Activated T-cell treated with anti-CD3 and anti-CD28 coated beads, Interleukin-2, amount 50 U/mL, for 4 hours (primary cell): ENCODE measurements around the gene HDAC10. TPM values are rescaled to one million over a fixed set of nuclear protein-coding genes. Genes with fewer than 3 reads are reported as not detected.
"Not testable (repeated sequence)": the region's sequence is repeated elsewhere in the genome, so short reads cannot be mapped to it uniquely, and the experiment has no call there.

Experiments
- ATAC-seq, 2 donors: fragments of 200-7000 bp; cut with Tn5 transposase; one replicate each; pipeline ENCODE4 v1.10.0; 2021
- DNase-seq: peaks from one replicate; pipeline ENCODE4 v3.0.0-alpha.2; 2020
- H3K27me3 Mint-ChIP-seq: one replicate; pipeline ENCODE4 v1.8.0; 2021; ENCODE audit warnings: low read depth, mixed read lengths
- H3K36me3 Mint-ChIP-seq: one replicate; pipeline ENCODE4 v1.8.0; 2022; ENCODE audit warnings: mixed read lengths; ENCODE audit not compliant: insufficient read depth
- H3K4me1 Mint-ChIP-seq: one replicate; pipeline ENCODE4 v1.8.0; 2021; ENCODE audit warnings: low read depth, mixed read lengths
- H3K4me3 Mint-ChIP-seq: one replicate; pipeline ENCODE4 v1.8.0; 2021; ENCODE audit warnings: mild to moderate bottlenecking, moderate library complexity, mixed read lengths
- H3K9me3 Mint-ChIP-seq: one replicate; pipeline ENCODE4 v1.8.0; 2021; ENCODE audit warnings: mixed read lengths
- total RNA-seq, 3 donors: library from RNA; stranded (reverse); gene quantifications; one replicate each; pipeline ENCODE4 v1.2.1, GENCODE V29; 2021

The HDAC10 gene
- total RNA-seq, 3 donors from 2014 or later: 45.1 to 50.6 (median 48.2) TPM

DNA sequence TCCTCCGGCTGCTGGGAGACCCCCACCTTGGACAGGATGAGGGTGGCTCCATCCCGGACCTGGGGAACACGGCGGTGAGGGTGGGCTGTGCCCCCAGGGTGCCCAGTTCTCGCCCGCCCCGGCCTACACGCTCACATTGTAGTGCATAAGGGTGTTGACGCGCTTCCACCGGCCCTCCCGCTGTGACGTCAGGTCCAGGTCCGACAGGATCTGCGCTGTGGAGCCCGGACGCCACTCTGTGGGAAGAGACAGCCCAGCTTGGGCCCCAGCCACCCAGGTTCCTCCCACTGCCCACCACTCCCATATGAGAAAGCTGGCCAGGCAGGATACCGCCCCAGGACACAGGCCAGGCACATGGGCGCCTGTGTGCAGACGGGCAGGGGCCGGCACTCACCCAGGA is 27.4 kb upstream of the HDAC10 start:
- Mint-ChIP-seq H3K27me3 (no peaks in the 10 kb centered on the region), H3K4me3 (no peak overlapping the region)

DNA sequence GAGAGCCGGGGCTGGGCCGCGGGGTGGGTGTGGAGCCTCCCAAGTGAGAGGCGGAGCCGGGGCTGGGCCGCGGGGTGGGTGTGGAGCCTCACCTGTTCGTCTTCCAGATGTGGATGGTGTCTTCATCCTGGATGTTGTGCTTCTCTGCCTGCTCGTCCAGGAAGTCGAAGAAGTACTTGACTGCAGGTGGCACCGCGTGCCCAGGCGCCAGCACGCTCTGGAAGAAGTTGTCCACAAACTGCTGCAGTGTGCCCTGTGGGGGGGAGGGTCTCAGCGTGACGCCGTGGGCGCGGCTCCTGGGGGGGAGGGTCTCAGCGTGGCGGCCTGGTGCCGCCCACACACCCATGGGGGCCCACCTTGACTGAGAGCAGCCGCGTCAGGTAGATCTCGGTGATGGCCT is 26.7 kb upstream of the HDAC10 start:
- H3K4me3 Mint-ChIP-seq: no peak overlapping the region
- H3K9me3 Mint-ChIP-seq: no peaks in the 10 kb centered on the region
- no peaks in the 10 kb centered on the region for H3K36me3 Mint-ChIP-seq
- peaks cover 1% of the 10 kb centered on the region for H3K27me3 Mint-ChIP-seq
- peaks cover 2% of the 10 kb centered on the region for H3K4me1 Mint-ChIP-seq
- ATAC-seq (no peak), DNase-seq (no peak)

More for the DNA sequence above, 27.4 kb upstream of the HDAC10 start:
- DNase-seq (no peak), ATAC-seq (no peak)
- Mint-ChIP-seq H3K4me1 (peaks cover 2% of the 10 kb centered on the region), H3K36me3 (no peaks in the 10 kb centered on the region), H3K9me3 (no peaks in the 10 kb centered on the region)

DNA sequence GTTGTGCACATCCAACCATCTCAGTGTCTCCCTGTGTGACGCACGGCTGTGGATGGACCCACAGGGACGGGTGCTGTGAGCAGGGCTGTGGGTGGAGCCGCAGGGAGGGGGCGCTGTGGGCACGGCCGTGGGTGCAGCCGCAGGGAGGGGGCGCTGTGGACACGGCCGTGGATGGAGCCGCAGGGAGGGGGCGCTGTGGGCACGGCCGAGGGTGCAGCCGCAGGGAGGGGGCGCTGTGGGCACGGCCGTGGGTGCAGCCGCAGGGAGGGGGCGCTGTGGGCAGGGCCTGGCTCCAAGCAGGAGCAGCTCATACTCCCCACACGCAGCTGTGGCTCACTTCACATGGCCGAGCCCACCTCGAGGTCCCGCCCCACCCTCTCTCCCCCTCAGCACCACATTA is 25.1 kb upstream of the HDAC10 start:
- no peak overlapping the region for H3K4me3 Mint-ChIP-seq
- no peaks in the 10 kb centered on the region for H3K9me3 Mint-ChIP-seq
- no peaks in the 10 kb centered on the region for H3K36me3 Mint-ChIP-seq
- DNase-seq (no peak), ATAC-seq (peak; percentile 44 to 51)
- H3K27me3 Mint-ChIP-seq: peaks cover 2% of the 10 kb centered on the region
- peaks cover 5% of the 10 kb centered on the region for H3K4me1 Mint-ChIP-seq

DNA sequence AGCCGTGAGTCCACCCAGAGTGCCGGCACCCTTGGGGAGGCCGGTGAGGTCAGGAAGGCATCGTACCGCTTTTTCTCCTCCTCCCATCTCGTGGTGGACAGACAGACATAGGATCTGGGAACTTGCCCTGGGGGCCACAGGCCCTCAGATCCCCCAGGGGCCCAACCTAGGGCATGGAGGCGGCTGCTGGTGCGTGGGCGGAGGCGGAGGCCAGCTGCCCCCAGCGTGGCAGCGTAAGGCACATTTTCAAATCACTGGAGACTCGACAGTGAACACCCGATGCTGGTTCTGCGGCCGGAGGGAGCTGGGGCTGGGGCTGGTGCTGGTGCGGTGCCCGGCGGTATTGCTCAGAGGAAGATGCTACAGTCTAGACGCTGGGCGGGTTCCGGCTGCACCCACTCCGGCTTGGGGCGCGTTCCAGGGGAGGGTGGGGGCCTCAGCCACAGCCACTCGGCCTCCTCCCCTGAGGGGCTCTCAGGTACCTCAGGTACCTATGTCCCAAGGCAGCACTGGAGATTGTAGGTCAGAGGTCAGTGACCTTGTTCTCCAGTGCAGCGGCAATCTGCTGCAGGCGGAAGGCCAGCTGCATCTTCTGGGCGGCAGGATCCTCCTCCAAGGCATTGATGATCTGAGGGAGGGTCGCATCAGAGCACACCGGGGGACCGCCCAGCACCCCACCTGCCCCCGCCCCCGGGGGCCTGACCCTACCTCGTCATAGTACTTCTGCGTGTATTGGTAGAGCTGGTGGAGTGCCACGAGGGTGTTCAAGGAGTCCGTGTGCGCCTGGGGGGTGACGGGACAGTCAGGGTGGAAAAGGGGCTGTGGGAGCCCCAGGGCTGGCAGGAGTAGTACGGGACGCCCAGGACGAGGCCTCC is 24.4 kb upstream of the HDAC10 start:
- no peak overlapping the region for H3K4me3 Mint-ChIP-seq
- peaks cover 6% of the 10 kb centered on the region for H3K4me1 Mint-ChIP-seq
- ATAC-seq (no peak), DNase-seq (no peak)
- H3K27me3 Mint-ChIP-seq: peaks cover 2% of the 10 kb centered on the region
- H3K36me3 Mint-ChIP-seq: no peaks in the 10 kb centered on the region
- H3K9me3 Mint-ChIP-seq: no peaks in the 10 kb centered on the region

DNA sequence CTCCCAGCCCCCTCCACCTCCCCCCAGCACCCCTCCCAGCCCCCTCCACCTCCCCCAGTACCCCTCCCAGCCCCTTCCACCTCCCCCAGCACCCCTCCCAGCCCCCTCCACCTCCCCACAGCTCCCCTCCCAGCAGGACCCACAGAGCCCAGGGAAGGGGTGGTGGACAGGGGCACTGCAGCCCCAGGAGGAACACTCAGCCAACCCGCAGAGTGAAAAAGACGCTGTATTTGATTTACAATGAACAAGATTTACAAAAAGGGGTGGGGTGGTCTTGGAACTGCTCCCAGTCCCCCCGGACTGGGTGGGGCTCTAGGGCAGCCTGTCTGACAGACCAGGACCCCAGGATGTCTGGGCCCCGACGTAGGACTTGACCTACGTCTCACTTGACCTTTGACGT is 23.7 kb upstream of the HDAC10 start:
- no peak for DNase-seq
- no peak for ATAC-seq
- Mint-ChIP-seq H3K4me3 (no peak overlapping the region), H3K4me1 (peaks cover 6% of the 10 kb centered on the region), H3K9me3 (no peaks in the 10 kb centered on the region), H3K36me3 (no peaks in the 10 kb centered on the region), H3K27me3 (peaks cover 2% of the 10 kb centered on the region)

DNA sequence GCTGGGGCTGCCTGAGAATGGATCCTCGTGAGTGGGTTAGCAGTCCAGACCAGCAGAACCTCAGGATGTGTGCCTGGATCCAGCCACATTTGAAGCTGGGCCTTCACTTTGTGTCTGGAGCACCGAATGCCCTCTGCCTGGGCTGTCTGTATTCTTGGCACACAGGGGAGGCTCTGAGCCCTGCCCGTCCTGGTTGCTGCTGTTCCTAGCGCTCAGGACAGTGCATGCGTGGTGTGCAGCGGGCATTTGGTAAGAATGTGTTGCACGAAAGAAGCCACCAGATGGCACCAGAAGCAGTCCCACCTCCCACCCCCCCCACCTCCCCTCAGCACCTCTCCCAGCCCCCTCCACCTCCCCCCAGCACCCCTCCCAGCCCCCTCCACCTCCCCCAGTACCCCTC is 23.2 kb upstream of the HDAC10 start:
- ATAC-seq (no peak), DNase-seq (peak; percentile 29)
- Mint-ChIP-seq H3K36me3 (no peaks in the 10 kb centered on the region), H3K9me3 (no peaks in the 10 kb centered on the region), H3K4me3 (no peak overlapping the region), H3K27me3 (peaks cover 2% of the 10 kb centered on the region), H3K4me1 (peaks cover 6% of the 10 kb centered on the region)

DNA sequence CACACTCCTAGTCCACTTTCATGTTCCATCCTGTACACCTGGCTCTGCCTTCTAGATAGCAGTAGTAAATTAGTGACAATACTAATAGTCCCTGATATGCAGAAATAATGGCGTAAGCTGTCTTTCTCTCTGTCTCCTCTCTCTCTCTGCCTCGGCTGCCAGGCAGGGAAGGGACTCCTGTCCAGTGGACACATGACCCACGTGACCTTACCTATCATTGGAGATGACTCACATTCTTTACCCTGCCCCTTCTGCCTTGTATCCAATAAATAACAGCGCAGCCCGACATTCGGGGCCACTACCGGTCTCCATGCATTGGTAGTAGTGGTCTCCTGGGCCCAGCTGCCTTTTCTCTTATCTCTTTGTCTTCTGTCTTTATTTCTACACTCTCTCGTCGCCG is 22.7 kb upstream of the HDAC10 start:
- H3K36me3 Mint-ChIP-seq, DNase-seq, H3K9me3 Mint-ChIP-seq, H3K27me3 Mint-ChIP-seq, H3K4me3 Mint-ChIP-seq, H3K4me1 Mint-ChIP-seq, ATAC-seq: not testable (repeated sequence)

DNA sequence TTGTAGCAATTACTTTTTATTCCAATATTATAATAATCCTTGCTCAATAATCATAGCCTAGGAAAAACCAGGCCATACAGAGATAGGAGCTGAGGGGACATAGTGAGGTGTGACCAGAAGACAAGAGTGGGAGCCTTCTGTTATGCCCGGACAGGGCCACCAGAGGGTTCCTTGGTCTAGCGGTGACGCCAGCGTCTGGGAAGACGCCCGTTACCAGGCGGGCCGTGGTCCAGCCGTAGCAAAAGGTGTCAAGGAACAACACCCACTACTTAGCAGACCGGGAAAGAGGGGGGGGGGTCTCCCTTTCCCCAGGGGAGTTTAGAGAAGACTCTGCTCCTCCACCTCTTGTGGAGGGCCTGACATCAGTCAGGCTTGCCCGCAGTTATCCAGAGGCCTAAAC is 22.3 kb upstream of the HDAC10 start:
- H3K4me1 Mint-ChIP-seq: peaks cover 11% of the 10 kb centered on the region
- not testable (repeated sequence) for H3K27me3 Mint-ChIP-seq, H3K36me3 Mint-ChIP-seq, ATAC-seq, H3K9me3 Mint-ChIP-seq, DNase-seq, H3K4me3 Mint-ChIP-seq

DNA sequence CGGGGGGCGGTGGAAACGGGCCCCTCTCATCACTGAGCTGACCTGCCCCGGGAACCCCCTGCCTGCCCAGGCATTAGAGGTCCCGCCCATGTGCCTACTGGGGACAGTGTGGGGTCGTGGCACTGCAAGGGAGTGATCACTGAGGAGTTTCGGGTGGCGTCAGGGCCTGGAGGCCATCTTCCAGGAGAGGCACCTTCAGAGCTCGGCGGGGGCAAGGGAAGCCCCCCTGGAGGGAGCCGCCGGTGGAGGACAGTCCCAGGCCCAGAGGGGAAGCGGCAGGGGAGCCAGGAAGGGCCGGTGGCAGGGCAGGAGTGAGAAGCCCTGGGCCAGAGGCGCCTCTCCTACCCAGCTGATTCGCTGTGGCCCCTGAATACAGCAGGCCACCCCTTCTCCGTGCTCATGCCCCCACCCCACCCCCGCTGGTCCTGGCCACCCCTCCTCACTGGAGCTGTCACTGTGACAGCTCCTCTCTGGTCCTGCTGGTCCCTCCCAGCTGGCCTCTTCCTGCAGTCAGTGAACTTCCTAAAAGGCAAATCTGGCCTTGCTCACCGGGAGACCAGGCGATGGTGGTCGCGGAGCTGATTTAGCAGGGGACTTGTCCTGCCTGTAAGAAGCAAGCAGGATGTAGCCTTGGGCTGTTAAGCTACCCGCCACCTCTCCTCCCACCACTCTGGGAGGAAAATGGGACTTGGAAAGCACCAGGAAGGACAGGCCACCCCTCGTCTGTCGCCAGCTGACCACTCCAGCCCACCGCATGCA is 21.2 kb upstream of the HDAC10 start:
- H3K4me1 Mint-ChIP-seq: peaks cover 14% of the 10 kb centered on the region
- ATAC-seq: no peak
- DNase-seq: no peak
- H3K9me3 Mint-ChIP-seq: no peaks in the 10 kb centered on the region
- peaks cover 2% of the 10 kb centered on the region for H3K27me3 Mint-ChIP-seq
- H3K36me3 Mint-ChIP-seq: no peaks in the 10 kb centered on the region
- no peak overlapping the region for H3K4me3 Mint-ChIP-seq

DNA sequence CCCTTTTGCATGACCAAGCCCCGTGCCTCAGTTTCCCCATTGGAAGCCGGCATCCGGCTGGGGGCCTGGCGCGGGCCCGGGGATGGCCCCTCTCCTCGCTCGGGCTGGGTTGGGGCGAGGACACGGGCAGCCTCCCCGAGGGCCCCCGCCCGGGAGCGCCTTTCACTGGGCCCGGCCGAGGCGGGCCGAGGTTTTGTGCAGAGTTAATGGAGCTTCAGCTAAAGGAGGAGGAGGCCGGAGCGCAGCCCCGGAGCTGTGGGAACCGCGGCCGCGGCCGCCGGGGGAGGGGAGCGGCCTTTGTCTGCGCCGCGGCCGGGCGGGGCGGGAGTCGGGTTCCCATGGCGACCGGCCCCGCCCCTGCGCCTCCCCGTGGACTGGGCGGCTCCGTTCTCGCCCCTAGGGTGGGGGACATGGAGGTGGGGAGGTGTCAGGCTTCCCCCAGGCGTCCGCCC is 20.5 kb upstream of the HDAC10 start:
- no peak overlapping the region for H3K4me3 Mint-ChIP-seq
- no peaks in the 10 kb centered on the region for H3K9me3 Mint-ChIP-seq
- no peaks in the 10 kb centered on the region for H3K36me3 Mint-ChIP-seq
- ATAC-seq: peak in 1 of 2 donors; percentile 24
- DNase-seq: peak; percentile 43
- peaks cover 14% of the 10 kb centered on the region for H3K4me1 Mint-ChIP-seq
- H3K27me3 Mint-ChIP-seq: peaks cover 2% of the 10 kb centered on the region

DNA sequence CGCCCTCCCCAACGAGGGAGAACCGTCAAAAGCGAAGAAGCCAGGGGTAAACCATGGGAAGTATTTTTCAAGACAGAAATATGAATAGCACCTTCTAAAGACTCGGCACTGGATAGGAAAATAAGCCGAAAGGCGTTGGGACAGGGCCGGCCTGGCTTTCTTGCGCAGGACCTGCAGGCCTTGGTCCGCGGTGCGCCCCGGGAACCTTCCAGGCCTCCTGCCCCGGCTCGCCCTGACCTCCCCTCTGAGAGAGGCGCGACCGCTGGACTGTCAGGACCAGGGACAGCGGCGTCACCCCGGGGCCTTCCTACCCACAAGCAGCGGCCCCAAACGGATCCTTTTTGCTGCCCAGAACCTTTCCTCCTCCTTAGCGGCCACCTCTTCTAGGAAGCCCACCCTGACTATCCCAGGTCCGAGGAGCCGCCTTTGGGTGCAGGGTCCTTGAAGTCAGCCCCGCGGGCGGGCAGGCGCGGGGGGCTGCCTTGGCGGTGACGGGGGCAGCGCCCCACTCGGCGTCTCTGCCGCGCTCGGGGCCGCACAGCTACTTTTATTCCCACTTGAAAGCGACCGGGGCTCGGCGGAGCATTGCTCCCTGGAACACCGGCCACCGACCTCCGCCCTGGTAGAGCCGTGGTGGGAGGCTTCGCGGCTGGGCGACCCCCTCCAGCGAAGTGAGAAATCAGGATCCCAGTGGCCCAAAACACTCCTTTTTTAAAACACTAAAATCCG is 19.8 kb upstream of the HDAC10 start:
- H3K36me3 Mint-ChIP-seq: no peaks in the 10 kb centered on the region
- no peaks in the 10 kb centered on the region for H3K9me3 Mint-ChIP-seq
- H3K27me3 Mint-ChIP-seq: peaks cover 2% of the 10 kb centered on the region
- peaks cover 14% of the 10 kb centered on the region for H3K4me1 Mint-ChIP-seq
- peak overlapping the region; percentile 69 for H3K4me3 Mint-ChIP-seq
- ATAC-seq: peak; percentile 51 to 57
- DNase-seq: peak; percentile 60

DNA sequence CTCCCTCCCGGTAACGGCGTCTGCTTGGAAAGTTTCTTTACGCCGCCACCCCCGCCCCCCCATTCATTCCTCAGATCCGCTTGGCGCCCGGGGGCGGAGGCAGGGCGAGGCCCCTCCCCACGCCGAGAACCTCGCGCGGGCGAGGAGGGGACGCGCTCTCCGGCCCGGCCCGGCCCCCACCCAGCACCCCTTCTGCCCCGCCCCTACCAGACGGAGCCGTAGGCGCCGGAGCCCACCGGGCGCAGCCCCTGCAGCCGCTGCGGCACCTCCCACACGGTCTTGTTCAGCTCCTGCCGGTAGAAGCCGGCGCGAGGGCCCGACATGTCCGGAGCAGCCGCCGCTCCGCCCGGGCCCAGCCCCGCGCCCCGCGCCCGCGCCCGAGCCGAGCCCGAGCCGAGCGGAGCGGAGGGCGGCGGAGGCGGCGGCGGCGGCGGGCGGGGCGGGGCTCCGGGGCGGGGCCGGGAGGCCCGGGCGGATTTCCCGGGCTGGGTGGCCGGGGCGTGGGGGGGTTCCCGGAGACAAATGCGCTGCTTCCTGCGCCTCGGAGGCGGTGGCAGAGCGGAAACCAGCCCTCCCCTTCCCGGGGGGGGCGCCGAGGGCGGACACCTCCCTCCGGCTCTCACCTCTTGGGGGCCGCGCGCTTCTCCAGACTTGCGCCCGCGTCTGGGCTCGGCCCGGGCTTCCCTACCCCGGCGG is 19.1 kb upstream of the HDAC10 start, which contains the start of gene MAPK11:
MAPK11 (minus strand) TSS at position 411 of the 696 bp plus-strand sequence; CDS start at position 323, 88 bp downstream.
- Mint-ChIP-seq H3K27me3 (peaks cover 3% of the 10 kb centered on the region), H3K4me1 (peaks cover 14% of the 10 kb centered on the region), H3K4me3 (peak within 1 kb of the TSS; percentile 69), H3K36me3 (no peaks in the 10 kb centered on the region), H3K9me3 (no peaks in the 10 kb centered on the region)
- ATAC-seq (peak; percentile 55 to 71), DNase-seq (peak; percentile 68)

DNA sequence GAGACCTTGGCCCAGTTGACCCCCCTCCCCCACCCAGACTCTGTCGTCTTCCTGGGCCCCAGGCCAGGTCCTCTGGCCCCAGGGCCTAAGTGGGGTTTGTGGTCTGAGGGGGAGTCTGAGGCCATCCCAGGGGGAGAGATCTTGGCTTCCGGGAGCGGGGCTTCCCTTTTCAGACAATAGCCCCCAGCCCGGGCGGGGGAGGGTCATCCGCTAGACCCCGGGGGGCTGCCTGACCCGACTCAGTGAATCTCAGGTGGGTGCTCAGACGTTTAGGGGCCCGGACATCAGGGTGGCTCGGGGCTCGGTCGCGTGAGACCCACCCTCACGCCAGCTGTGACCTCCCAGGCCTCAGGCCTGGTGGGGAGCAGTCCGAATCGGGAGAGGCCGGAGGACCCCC is 18.5 kb upstream of the HDAC10 start:
- H3K36me3 Mint-ChIP-seq: no peaks in the 10 kb centered on the region
- DNase-seq: no peak
- H3K27me3 Mint-ChIP-seq: peaks cover 5% of the 10 kb centered on the region
- no peak for ATAC-seq
- H3K4me3 Mint-ChIP-seq: peak overlapping the region; percentile 68
- peaks cover 14% of the 10 kb centered on the region for H3K4me1 Mint-ChIP-seq
- H3K9me3 Mint-ChIP-seq: no peaks in the 10 kb centered on the region
